Fibroblast of lung (primary cell): ENCODE measurements around the gene HDAC2.

Source experiments
- CTCF ChIP-seq, 2 donors: IDR thresholded peaks in 1 of 2; conservative IDR thresholded peaks in 1 of 2; 1 replicate in 1 of 2; 2 replicates in 1 of 2; pipeline ENCODE4 v1.5.1; 2011 to 2012; ENCODE audit warnings: low read length in 2 of 2, control low read depth in 1 of 2, inconsistent platforms in 1 of 2, low read depth in 1 of 2, mild to moderate bottlenecking in 1 of 2
- EZH2 ChIP-seq: IDR thresholded peaks from 2 replicates; pipeline ENCODE4 v1.5.1; 2012; ENCODE audit warnings: low read length, control low read depth, mild to moderate bottlenecking; ENCODE audit errors: missing control alignments

GRCh38 chr6:113907102-113907815 lies 63.7 kb downstream of the HDAC2 start:
- TF ChIP-seq CTCF (conservative IDR thresholded peaks at IDR 0.05 in 1 of 2, IDR thresholded peaks at IDR 0.05 in 1 of 2; ENCODE audit: low read depth in 1 of 2, low read length in 2 of 2) (no peak), EZH2 (no peak)
